ENCODE measurements around the gene PTTG1IP2.

PTTG1IP2 gene

GRCh38 chr7:90469554-90469953 is at the start of gene PTTG1IP2:
Gene PTTG1IP2 (plus strand): TSS chr7:90469639. CDS start chr7:90469787, 148 bp downstream.
- no peak for TF ChIP-seq CTCF (IDR thresholded peaks at IDR 0.05; ENCODE audit: low read depth, low read length, missing control alignments)
- H3K4me3 ChIP-seq (ENCODE audit: low read depth, low read length) = no peak within 1 kb of the TSS
- DNase-seq (ENCODE audit: low read depth) = no peak

- H3K4me3 ChIP-seq (ENCODE audit: low read depth, low read length) = no peak overlapping the region
- no peak for TF ChIP-seq CTCF (IDR thresholded peaks at IDR 0.05; ENCODE audit: low read depth, low read length, missing control alignments)
- no peak for DNase-seq (ENCODE audit: low read depth)
Measured at GRCh38 chr7:90421651-90422050, 47.8 kb upstream of the PTTG1IP2 start.

GRCh38 chr7:90424720-90425119 is 44.7 kb upstream of the PTTG1IP2 start:
- TF ChIP-seq CTCF (IDR thresholded peaks at IDR 0.05; ENCODE audit: low read depth, low read length, missing control alignments) = no peak
- no peak overlapping the region for H3K4me3 ChIP-seq (ENCODE audit: low read depth, low read length)
- peak; percentile 51 for DNase-seq (ENCODE audit: low read depth)

GRCh38 chr7:90425376-90425775 is 44.1 kb upstream of the PTTG1IP2 start:
- no peak for TF ChIP-seq CTCF (IDR thresholded peaks at IDR 0.05; ENCODE audit: low read depth, low read length, missing control alignments)
- no peak for DNase-seq (ENCODE audit: low read depth)
- no peak overlapping the region for H3K4me3 ChIP-seq (ENCODE audit: low read depth, low read length)

- TF ChIP-seq CTCF (IDR thresholded peaks at IDR 0.05; ENCODE audit: low read depth, low read length, missing control alignments) = no peak
- H3K4me3 ChIP-seq (ENCODE audit: low read depth, low read length) = no peak overlapping the region
- no peak for DNase-seq (ENCODE audit: low read depth)
Measured at GRCh38 chr7:90430614-90431460, 38.6 kb upstream of the PTTG1IP2 start.

GRCh38 chr7:90432752-90433151 is 36.7 kb upstream of the PTTG1IP2 start:
- no peak for DNase-seq (ENCODE audit: low read depth)
- no peak overlapping the region for H3K4me3 ChIP-seq (ENCODE audit: low read depth, low read length)
- no peak for TF ChIP-seq CTCF (IDR thresholded peaks at IDR 0.05; ENCODE audit: low read depth, low read length, missing control alignments)

- no peak for DNase-seq (ENCODE audit: low read depth)
- H3K4me3 ChIP-seq (ENCODE audit: low read depth, low read length) = no peak overlapping the region
- TF ChIP-seq CTCF (IDR thresholded peaks at IDR 0.05; ENCODE audit: low read depth, low read length, missing control alignments) = no peak
Measured at GRCh38 chr7:90433221-90433620, 36.2 kb upstream of the PTTG1IP2 start.
